IPS DF 6.9 (cell line): ENCODE measurements around the gene ZNF605.
"Not testable (repeated sequence)": the region's sequence is repeated elsewhere in the genome, so short reads cannot be mapped to it uniquely, and the experiment has no call there.

Experiments used
- DNase-seq: peaks from one replicate; pipeline ENCODE4 v3.0.0-alpha.2; 2013; ENCODE audit warnings: low read depth, low spot score
- H3K27ac ChIP-seq: one replicate; pipeline ENCODE4 v1.5.1; 2013; ENCODE audit warnings: low read length, control low read depth
- H3K27me3 ChIP-seq: 2 replicates; pipeline ENCODE4 v1.6.1; 2013; ENCODE audit warnings: mild to moderate bottlenecking, low read length; ENCODE audit not compliant: control insufficient read depth, insufficient read depth
- H3K36me3 ChIP-seq: 2 replicates; pipeline ENCODE4 v1.6.1; 2013; ENCODE audit warnings: low read length; ENCODE audit not compliant: control insufficient read depth, insufficient read depth
- H3K4me1 ChIP-seq: 2 replicates; pipeline ENCODE4 v1.6.1; 2013; ENCODE audit warnings: low read length; ENCODE audit not compliant: control insufficient read depth, insufficient read depth
- H3K4me3 ChIP-seq: 2 replicates; pipeline ENCODE4 v1.5.1; 2013; ENCODE audit warnings: mild to moderate bottlenecking, low read length
- H3K9me3 ChIP-seq: 2 replicates; pipeline ENCODE4 v1.6.1; 2013; ENCODE audit warnings: low read length, inconsistent platforms; ENCODE audit not compliant: control insufficient read depth, insufficient read depth
- WGBS: extraction: QIAGEN DNeasy Blood & Tissue Kit; methylation state at CpG from one replicate; pipeline ENCODE4 v1.1.7; 2013; ENCODE audit warnings: mixed read lengths, missing lambda C conversion rate; ENCODE audit not compliant: insufficient read length, insufficient coverage; 5-methylcytosine and 5-hydroxymethylcytosine counted together

The ZNF605 gene

DNA sequence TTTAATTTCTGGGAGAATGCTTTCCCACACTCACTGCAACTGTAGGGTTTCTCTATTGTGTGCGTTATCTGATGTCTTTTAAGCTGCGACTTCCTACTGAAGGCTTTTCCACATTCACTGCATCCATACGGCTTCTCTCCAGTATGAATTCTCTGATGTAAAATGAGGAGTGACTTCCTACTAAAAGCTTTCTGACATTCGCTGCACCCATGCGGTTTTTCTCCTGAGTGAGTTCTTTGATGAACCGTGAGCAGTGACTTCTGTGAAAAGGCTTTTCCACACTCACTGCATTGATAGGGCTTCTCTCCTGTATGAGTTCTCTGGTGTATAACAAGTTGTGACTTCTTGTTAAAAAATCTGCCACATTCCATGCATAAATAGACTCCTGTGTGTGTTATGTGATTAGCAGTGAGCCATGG, 29.7 kb downstream of the ZNF605 start:
- peaks cover 9% of the 10 kb centered on the region for H3K9me3 ChIP-seq
- H3K27me3 ChIP-seq: no peaks in the 10 kb centered on the region
- H3K4me1 ChIP-seq: no peaks in the 10 kb centered on the region
- H3K4me3 ChIP-seq: no peak overlapping the region
- DNase-seq: no peak
- H3K36me3 ChIP-seq: no peaks in the 10 kb centered on the region
- no CpG with 5 or more reads among the region's 6 CpGs for WGBS
- no peak overlapping the region for H3K27ac ChIP-seq

DNA sequence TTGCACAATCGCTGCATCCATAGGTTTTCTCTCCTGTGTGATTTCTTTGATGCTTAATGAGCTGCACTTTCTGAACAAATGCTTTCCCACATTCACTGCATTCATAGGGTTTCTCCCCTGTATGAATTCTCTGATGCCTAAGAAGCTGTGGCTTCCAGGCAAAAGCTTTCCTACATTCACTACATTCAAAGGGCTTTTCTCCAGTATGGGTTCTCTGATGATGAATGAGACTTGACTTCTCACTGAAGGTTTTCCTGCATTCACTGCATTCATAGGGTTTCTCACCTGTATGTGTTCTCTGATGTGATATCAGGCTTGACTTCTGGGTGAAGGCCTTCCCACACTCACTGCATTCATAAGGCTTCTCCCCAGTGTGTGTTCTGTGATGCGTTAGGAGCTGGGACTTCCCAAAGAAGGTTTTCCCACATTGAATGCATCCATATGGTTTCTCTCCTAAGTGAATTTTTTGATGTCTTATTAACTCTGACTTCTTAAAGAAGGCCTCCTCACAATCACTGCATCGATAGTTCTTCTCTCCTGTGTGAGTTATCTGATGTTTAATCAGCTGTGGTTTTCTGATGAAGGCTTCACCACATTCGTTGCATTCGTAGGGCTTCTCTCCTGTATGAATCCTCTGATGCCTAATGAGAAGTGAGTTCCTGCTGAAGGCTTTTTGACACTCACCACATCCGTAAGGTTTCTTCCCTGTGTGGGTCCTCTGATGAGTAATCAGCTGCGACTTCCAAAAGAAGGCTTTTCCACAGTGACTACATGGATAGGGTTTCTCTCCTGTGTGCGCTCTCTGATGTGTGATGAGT, 30.3 kb downstream of the ZNF605 start:
- Histone ChIP-seq H3K27me3 (no peaks in the 10 kb centered on the region), H3K9me3 (peaks cover 9% of the 10 kb centered on the region), H3K36me3 (no peaks in the 10 kb centered on the region), H3K4me1 (no peaks in the 10 kb centered on the region), H3K27ac (no peak overlapping the region), H3K4me3 (no peak overlapping the region)
- WGBS: no CpG with 5 or more reads among the region's 8 CpGs
- DNase-seq: no peak

DNA sequence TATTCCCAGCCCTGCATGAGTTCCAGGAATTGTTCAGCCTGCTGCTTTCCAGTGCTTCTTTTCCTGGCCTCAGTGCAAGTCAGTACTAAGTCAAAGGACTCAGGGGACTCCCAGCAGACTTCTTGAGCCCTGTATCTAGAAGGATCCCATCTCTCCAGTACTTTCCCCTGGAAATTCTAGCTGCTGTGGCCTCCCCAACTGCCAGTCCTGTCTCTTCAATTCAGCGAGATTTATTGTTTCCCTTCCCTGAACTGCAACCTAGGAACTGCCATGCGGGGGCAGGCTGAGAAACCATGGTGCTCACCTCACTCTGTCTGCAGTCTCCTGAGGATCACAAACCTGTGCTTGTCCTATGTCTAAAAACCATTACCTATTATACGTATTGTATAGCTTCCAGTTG, 31.8 kb downstream of the ZNF605 start:
- no CpG with 5 or more reads among the region's 3 CpGs for WGBS
- Histone ChIP-seq H3K36me3 (no peaks in the 10 kb centered on the region), H3K4me3 (no peak overlapping the region), H3K4me1 (no peaks in the 10 kb centered on the region), H3K27ac (no peak overlapping the region), H3K9me3 (peaks cover 9% of the 10 kb centered on the region), H3K27me3 (no peaks in the 10 kb centered on the region)
- DNase-seq: no peak

DNA sequence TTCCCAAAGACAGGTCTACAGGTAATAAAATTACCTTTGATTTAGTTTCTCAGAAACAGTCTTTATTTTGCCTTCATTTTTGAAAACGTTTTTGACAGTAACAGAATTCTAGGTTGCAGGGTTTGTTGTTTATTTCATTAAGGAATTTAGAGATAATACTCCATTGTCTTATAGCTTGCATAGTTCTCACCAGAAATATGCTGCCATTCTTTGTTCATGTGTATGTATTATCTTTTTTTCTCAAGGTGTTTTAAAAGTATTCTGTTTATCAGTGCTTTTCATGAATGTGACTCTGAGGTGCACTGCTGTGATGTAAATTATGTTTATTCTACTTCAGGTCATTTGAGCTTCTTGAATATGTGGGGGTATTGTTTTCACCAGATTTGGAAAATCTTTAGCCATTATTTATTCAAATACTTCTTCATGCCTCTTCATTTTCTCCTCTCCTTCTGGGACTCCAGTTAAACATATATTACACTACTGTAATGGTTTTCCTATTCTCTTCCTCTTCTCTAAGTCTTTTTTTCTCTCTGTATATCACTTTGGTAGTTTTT, 32.7 kb downstream of the ZNF605 start:
- WGBS: no CpG with 5 or more reads among the region's 1 CpG
- H3K9me3 ChIP-seq: peaks cover 9% of the 10 kb centered on the region

DNA sequence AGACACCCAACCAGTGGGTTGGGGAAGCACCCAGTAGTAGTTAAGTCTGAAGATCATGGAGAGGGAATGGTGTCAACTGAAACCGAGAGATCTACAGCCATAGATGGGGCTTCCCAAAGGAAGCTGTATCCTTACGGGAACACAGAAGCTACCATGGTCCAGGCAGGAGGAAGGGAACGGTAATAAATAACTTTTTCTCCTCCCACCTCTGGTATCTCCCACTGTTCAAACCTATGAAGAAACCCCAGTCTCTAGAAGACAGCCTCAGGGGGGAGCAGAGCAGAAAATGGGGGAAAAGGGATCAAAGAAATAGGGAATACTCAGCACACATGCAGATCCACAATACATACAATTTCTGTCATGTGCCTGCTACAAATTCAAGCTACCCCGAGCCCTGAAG, 33.4 kb downstream of the ZNF605 start:
- no peak for DNase-seq
- no peaks in the 10 kb centered on the region for H3K27me3 ChIP-seq
- H3K4me1 ChIP-seq: no peaks in the 10 kb centered on the region
- H3K4me3 ChIP-seq: no peak overlapping the region
- WGBS: no CpG with 5 or more reads among the region's 4 CpGs
- H3K36me3 ChIP-seq: no peaks in the 10 kb centered on the region
- peaks cover 11% of the 10 kb centered on the region for H3K9me3 ChIP-seq
- H3K27ac ChIP-seq: no peak overlapping the region

More for the DNA sequence above, 32.7 kb downstream of the ZNF605 start:
- no peaks in the 10 kb centered on the region for H3K36me3 ChIP-seq
- no peaks in the 10 kb centered on the region for H3K27me3 ChIP-seq
- H3K27ac ChIP-seq: no peak overlapping the region
- no peak overlapping the region for H3K4me3 ChIP-seq
- H3K4me1 ChIP-seq: no peaks in the 10 kb centered on the region
- no peak for DNase-seq

DNA sequence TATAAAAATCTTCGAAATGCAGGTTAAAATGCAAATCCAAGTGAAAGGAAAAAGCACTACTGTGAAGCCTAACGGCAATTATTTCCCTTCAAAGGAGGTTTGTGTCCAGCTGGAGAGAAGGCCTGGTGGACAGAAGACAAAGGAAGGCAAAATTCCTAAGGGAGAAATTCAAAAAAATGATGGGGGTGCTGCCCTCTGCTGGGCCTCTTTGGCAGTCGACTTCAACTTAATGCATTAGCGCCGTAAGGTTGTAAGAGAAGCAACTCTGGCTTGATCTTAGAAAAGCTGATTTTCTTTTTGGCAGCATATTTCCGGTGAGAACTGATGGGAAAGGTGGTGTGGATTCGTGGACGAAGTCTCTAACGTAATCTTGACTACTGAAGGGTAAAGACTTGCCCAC, 34.4 kb downstream of the ZNF605 start:
- peaks cover 11% of the 10 kb centered on the region for H3K9me3 ChIP-seq
- DNase-seq: no peak

DNA sequence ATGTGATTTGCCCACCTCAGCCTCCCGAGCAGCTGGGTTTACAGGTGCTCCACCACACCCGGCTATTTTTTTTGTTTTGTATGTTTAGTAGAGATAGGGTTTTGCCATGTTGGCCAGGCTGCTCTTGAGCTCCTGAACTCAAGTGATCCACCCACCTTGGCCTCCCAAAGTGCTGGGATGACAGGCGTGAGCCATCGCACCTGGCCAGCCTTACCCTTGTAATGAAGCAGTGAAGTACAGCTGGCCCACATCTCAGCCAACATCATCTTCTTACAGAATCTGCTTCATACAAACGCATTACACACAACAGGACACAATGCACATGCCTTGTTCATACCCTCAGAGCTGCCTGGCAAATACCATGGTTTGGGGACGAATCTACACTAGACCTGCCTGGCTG, 37.4 kb downstream of the ZNF605 start:
- Histone ChIP-seq H3K4me1 (no peaks in the 10 kb centered on the region), H3K4me3 (no peak overlapping the region), H3K36me3 (no peaks in the 10 kb centered on the region), H3K27ac (no peak overlapping the region), H3K27me3 (no peaks in the 10 kb centered on the region), H3K9me3 (peaks cover 4% of the 10 kb centered on the region)
- no peak for DNase-seq
- no CpG with 5 or more reads among the region's 6 CpGs for WGBS

More for the DNA sequence above, 34.4 kb downstream of the ZNF605 start:
- Histone ChIP-seq H3K4me3 (no peak overlapping the region), H3K27ac (no peak overlapping the region), H3K27me3 (no peaks in the 10 kb centered on the region), H3K36me3 (no peaks in the 10 kb centered on the region), H3K4me1 (no peaks in the 10 kb centered on the region)
- WGBS: no CpG with 5 or more reads among the region's 9 CpGs

DNA sequence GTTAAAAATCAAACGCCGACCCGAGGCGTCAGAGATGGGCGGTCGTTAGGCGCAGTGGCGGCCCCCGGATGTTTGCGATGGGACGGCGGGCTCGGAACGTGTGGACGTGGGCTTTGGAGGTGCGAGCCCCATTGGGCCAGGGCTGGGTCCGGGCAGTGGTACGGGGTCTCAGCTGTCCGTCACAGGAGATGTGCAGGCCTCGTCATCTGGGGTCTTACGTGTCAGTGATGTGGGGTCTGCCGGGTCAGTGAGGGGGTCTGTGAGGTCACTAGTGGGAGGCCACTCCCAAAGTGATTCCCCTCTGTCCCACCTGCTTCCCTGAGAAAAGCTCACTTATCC, 47.1 kb downstream of the ZNF605 start:
- Histone ChIP-seq H3K36me3 (no peaks in the 10 kb centered on the region), H3K27ac (no peak overlapping the region), H3K9me3 (no peaks in the 10 kb centered on the region), H3K27me3 (no peaks in the 10 kb centered on the region; the same call in 1 of the 2 replicates), H3K4me1 (no peaks in the 10 kb centered on the region; the same call in 1 of the 2 replicates), H3K4me3 (peak overlapping the region; percentile 40; the same call in 1 of the 2 replicates)
- DNase-seq: no peak
- no CpG with 5 or more reads among the region's 22 CpGs for WGBS

DNA sequence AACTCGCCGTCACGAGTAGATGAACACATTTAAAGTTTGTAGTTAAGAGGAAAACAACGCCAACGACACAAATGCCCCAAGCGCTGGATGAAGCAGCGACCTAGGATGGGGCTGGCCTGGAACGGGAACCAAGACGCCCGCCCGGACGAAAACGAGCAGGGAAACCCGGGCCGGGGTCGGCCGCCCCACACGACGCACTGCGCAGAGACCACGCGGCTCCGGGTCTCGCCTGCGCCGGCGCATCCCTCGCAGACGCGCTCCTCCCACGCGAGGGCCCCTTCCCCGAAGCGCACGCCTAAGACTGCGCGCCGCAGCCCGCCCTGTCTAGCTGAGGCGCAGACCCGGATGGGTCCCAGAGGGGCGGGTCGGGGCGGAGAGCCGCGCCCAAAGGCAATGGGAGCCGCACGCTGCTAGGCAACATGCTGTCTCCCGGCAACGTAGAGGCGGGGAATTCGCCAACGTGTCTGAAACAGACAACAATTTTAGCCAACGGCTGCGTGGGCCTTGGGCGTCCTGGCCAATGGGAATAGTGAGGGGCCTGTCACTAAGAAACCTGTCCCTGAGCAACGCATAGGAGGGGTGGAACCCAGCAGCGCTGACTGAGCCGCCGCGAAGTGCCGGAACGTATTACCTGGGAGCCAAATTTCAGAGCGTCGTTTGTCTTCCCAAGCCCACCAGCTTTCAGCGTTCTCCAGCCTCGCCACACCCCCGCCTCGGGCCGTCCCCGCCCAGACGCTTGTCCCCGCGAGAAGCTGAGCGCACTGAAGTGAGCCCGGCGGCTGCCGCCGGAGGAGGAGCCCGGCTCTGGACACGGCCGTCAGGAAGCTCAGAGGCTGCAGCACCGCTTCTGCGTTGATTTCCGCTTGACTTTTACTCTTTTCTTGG, 47.7 kb downstream of the ZNF605 start:
- no peaks in the 10 kb centered on the region for H3K36me3 ChIP-seq
- H3K27me3 ChIP-seq: no peaks in the 10 kb centered on the region; the same call in 1 of the 2 replicates
- no peaks in the 10 kb centered on the region for H3K9me3 ChIP-seq
- H3K4me1 ChIP-seq: no peaks in the 10 kb centered on the region; the same call in 1 of the 2 replicates
- no peak overlapping the region for H3K27ac ChIP-seq
- H3K4me3 ChIP-seq: peak overlapping the region; percentile 51; the same call in 1 of the 2 replicates
- DNase-seq: peak; percentile 98
- no CpG with 5 or more reads among the region's 85 CpGs for WGBS

DNA sequence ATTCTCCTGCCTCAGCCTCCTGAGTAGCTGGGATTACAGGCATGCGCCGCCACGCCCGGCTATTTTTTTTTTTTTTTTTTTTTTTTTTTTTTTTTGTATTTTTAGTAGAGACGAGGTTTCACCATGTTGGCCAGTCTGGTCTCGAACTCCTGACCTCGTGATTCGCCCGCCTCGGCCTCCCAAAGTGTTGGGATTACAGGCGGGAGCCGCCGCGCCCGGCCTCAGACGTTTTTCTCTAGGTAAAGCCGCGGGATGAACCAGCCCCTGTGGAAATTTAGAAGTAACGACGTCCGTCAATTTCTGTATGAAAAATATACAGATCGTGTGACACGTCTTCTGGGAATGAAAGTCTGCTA, 48.3 kb downstream of the ZNF605 start:
- not testable (repeated sequence) for H3K4me1 ChIP-seq, H3K36me3 ChIP-seq, DNase-seq, H3K9me3 ChIP-seq, H3K27ac ChIP-seq, H3K27me3 ChIP-seq
- peak overlapping the region; percentile 51; the same call in 1 of the 2 replicates for H3K4me3 ChIP-seq
- no CpG with 5 or more reads among the region's 23 CpGs for WGBS
